Stimulated activated CD4-positive, alpha-beta T cell treated with anti-CD3 and anti-CD28 coated beads, Interleukin-12 subunit alpha, Interleukin-12 subunit beta, amount 100 ng/mL, for 24 hours (primary cell): ENCODE data around the gene MYH10.
"Not testable (repeated sequence)": the region's sequence is repeated elsewhere in the genome, so short reads cannot be mapped to it uniquely, and the experiment has no call there.

Experiments
- DNase-seq, 2 experiments: peaks; one replicate each; pipeline ENCODE4 v3.0.0-alpha.2; 2020; ENCODE audit warnings: low read depth in 2 of 2

The MYH10 gene

GRCh38 chr17:8556074-8556473 lies 74.5 kb downstream of the MYH10 start:
- DNase-seq: no peak

DNA sequence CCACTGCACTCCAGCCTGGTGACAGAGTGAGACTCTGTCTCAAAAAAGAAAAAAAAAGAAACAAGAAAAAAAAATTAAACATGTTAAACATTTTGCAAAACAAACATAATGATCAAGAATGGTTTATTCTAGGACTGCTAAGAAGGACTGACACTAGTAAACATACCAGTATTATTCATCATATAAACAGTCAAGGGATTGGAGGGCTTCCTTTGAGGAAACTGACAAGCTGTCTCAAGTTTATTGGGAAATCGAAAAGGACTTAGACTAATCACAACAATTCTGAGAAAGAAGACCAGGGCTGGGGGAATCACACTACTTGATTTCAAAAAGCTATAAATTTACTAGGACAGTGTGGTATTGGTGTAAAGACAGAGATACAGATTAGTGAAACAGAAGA lies 75.5 kb downstream of the MYH10 start:
- no peak for DNase-seq

DNA sequence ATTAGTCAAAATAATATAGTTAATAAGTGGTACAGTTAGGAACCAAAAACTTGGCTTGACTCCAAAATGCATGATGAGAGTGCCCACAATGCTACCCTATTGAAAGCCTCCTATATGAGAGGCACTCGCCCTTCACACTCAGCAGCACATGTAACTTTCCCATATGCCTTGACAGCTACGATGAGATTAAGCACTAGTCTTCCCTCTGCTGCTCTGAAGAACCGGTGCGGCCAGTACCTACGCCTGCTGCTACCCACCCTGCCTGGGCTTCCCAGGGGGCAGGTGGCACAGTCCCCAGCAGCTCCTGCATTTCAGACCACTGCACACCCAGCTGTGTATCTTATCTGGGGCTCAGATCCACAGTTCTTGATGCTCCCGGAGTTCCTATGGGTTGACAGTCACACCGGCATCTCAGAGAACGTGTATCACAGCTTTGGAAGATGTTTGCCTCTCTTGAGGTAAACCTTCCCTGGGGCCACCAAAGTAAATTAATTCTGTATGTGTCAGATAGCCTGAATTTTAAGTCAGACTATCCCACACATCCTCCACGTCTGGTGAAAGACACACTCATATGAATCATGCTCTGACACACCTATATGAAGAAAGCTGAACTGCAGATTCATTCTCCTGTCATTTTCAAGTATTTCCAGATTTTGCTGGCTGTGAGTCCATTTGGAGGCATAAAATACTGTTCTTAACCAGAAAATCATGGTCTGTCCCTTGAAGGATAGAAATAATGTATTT lies 77.8 kb downstream of the MYH10 start:
- DNase-seq: no peak

DNA sequence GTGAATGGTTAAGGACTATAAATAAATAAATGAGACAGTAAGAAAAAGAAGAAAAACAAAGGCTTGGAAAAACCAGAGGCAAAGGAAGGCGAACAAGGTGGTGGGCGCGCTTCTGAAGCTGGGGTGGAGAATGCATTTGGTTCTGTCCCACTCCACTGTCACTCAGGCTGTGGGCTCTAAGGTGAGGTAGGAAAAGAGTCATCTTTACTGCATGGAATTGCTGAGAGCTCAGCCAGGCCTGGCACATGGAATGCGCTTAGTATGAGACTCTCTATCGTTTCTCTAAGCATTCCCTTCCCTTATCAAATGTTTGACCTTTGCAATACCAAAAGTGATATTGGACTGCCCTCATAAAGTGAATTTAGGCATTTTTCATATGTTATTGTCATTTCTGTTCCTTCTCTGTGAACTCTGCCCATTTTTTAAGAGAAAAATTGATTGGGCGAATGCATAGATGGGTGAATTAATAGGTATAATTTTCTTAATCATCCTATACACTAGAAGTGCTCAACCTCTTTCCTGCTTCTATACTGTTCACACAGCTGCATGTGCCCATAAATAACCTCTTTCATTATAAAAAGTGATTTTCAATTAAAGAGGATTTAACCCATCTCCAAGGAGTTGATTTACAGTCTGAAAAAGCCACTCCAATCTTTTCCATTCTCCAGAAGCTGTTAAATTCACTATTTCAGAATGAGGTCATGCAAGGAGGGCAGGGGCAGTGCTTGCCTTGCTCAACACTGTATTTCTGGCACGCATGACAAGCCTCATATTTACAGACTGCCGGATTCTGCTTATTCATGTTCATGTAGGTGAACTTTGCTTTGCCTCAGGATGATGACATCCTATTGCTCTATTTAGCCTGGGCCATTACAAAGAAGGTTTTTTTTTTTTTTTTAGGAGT lies 87.7 kb downstream of the MYH10 start:
- DNase-seq: no peak

DNA sequence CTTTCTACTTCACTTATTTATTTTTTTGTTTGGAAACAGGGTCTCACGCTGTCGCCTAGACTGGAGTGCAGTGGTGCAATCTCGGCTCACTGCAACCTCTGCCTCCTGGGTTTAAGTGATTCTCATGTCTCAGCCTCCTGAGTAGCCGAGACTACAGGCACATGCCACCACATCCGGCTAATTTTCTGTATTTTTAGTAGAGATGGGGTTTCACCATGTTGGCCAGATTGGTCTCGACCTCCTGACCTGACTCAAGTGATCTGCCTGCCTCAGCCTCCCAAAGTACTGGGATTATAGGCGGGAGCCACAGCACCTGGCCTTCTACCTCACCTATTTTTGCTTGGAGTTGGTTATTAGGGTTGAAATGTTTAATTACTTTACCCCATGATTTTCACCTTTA lies 90.5 kb downstream of the MYH10 start:
- not testable (repeated sequence) for DNase-seq

GRCh38 chr17:8537734-8538133 lies 92.8 kb downstream of the MYH10 start:
- no peak for DNase-seq

GRCh38 chr17:8534498-8535188 lies 95.9 kb downstream of the MYH10 start:
- no peak for DNase-seq

DNA sequence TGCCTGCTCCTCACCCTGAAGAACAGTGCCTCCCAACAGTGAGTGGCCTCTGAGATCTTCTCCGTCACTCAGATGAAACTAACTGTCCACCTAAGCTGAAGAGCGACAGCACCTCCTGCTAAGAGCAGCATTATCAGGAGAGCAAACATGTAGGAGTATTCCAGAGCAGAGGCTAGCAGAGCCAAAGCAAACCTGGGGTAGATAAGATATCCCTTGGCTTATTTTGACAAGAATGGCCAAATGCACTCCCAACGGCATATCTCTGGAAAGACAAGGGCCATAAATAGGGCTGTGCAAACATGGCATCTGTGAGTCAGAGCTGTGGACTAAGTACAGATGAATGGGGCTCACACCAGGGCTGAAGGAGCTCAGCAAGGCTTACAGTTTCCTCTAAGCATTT lies 98.5 kb downstream of the MYH10 start:
- DNase-seq: no peak

DNA sequence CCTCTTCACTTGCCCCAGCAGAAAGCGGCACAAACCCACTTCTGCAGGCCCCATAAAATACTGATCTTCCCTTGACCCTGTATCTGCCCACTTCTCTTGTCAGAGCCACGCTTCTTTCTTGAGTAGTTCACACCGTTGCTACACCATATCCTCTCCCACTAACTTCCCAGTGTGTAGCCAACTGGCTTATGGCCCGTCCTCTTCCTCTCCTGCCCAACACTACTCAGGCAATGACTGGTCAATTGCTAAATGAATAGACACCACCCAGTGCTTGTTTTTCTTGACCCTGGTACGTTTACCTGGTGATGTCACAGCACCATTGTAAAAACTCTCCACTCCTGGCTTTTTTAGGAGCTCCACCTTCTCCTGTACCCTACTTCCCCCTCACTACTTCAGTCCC lies 107.9 kb downstream of the MYH10 start:
- DNase-seq: no peak

- DNase-seq: no peak
Observed at GRCh38 chr17:8520981-8521380, 109.5 kb downstream of the MYH10 start.

DNA sequence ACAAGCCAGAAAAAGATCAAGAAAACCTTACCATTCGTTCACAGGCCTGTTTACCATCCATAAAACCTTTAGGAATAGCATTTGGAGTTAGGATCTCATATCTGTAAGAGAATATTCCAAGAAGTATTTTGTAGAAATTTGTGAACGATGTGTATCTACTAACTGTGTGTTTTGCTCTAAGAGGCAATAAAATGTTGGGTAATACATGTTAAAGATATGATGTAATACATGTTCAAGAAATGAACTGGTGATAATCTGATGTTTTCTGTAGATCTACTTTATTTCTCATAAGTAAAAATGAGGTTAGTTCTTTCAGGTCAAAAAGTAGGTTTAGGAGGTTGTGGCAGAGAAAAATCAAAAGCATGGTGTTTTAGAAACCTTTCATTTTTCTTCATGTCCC lies 111.7 kb downstream of the MYH10 start:
- DNase-seq: no peak

GRCh38 chr17:8518326-8518725 lies 112.2 kb downstream of the MYH10 start:
- DNase-seq: no peak

GRCh38 chr17:8514801-8515200 lies 115.7 kb downstream of the MYH10 start:
- DNase-seq: no peak

DNA sequence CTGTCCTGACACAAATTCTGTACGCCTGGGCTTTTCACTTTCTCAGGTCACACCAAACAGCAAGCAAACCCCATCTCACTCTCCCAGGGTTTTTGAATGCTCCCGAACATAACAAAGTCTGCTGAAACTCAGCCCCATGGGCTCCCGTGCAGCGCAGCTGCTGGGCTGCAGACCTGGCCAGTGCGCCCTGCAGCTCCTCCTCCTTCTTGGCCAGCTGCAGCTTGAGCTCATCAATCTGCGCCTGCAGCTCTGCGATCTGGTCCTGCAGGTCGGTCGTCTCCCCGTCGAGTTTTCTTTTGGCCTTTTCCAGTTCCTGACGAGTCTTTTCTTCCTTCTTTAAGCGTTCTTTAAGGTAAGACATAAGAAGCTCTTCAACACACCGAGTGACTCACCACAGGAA lies 124.4 kb downstream of the MYH10 start:
- no peak for DNase-seq

- DNase-seq: no peak
Observed at GRCh38 chr17:8504460-8505207, 125.9 kb downstream of the MYH10 start.

GRCh38 chr17:8503807-8504206 lies 126.7 kb downstream of the MYH10 start:
- no peak for DNase-seq

- no peak for DNase-seq
Observed at GRCh38 chr17:8503368-8503767, 127.2 kb downstream of the MYH10 start.

GRCh38 chr17:8502126-8502525 lies 128.4 kb downstream of the MYH10 start:
- DNase-seq: no peak

GRCh38 chr17:8500609-8501008 lies 129.9 kb downstream of the MYH10 start:
- DNase-seq: no peak

DNA sequence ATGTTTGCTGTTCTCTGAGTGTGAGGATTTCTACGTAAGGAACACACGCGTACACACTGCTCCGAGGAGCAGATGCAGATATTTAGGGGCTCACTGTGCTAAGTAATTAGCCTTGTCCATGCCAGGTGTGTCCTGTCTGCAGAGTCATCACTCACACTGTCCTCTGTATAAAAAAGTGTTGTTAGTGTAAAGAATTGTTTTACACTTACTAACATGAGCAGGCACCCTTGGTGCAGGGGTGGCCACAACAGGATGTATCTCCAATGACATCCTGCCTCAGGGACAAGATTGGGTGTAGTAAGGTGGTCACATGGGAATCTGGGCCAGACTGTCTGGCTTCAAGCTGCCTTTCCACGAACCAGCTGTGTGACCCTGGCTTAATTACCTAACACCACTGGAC lies 130.9 kb downstream of the MYH10 start:
- DNase-seq: no peak

DNA sequence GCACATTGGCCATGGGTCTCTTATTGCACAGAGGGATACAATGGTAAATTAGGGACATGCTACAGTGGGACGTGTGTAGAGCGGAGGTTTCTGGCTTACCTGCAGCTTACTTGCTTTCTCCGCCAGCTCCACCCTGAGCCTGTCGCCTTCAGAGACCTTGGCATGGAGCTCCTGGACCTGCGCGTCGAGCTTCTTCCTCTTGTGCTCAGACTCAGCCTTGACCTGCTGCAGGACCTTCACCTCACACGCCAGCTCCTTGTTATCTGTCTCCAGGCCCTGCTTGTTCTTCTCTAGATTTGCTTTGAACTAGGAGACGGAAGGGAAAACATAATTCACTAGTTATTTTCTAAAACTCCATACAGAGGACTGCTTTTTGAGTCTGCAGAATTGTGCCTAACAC lies 131.4 kb downstream of the MYH10 start:
- DNase-seq: no peak

GRCh38 chr17:8496081-8496480 lies 134.4 kb downstream of the MYH10 start:
- DNase-seq: no peak
